Fibroblast of skin of left quadriceps (primary cell): Measurements from ENCODE around the gene MRPL28.
"Not testable (repeated sequence)": the region's sequence is repeated elsewhere in the genome, so short reads cannot be mapped to it uniquely, and the experiment has no call there.

ENCODE experiments used
- DNase-seq, 2 experiments: peaks; one replicate each; pipeline ENCODE4 v3.0.0-alpha.2; 2013; ENCODE audit warnings: low read depth in 2 of 2

Gene MRPL28

GRCh38 chr16:391885-392335, 21.6 kb upstream of the MRPL28 start:
- DNase-seq: no peak

- no peak for DNase-seq
These were observed 19.0 kb upstream of the MRPL28 start for GRCh38 chr16:389352-389751.

DNA sequence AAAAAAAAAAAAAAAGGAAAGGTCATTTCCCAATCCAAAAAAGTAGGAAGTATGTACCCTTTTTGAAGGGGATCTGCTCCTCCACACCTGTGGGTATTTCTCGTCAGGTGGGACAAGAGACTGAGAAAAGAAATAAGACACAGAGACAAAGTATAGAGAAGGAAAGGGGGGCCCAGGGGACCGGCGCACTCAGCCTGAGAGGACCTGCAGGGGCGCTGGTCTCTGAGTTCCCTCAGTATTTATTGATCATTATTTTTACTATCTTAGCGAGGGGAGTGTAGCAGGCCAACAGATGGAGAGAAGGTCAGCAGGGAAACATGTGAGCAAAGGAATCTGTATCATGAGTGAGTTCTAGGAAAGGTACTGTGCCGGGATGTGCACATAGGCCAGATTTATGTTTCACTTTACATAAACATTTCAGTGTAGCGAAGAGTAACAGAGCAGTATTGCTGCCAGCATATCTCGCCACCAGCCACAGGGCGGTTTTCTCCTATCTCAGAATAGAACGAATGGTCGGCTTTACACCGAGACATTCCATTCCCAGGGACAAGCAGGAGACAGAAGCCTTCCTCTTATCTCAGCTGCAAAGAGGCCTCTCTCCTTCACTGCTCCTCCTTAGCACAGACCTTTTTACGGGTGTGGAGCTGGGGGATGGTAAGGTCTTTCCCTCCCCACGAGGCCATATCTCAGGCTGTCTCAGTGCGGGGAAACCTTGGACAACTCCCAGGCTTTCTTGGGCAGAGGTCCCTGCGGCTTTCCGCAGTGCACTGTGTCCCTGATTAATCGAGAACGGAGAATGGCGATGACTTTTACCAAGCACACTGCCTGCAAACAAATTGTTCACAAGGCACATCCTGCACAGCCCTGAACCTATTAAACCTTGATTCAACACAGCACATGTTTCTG, 17.7 kb upstream of the MRPL28 start:
- DNase-seq: not testable (repeated sequence)

- DNase-seq: no peak
These were observed 16.4 kb upstream of the MRPL28 start for GRCh38 chr16:386641-387156.

GRCh38 chr16:383326-384051, 13.2 kb upstream of the MRPL28 start:
- DNase-seq: no peak

GRCh38 chr16:381789-382717, 11.7 kb upstream of the MRPL28 start, which contains the start of gene PGAP6:
TSS of gene PGAP6 (minus strand) at chr16:381978. CDS start at chr16:381821, 157 bp downstream.
- DNase-seq: no peak

- DNase-seq: no peak
These were observed 10.9 kb upstream of the MRPL28 start for GRCh38 chr16:381012-381788.

DNA sequence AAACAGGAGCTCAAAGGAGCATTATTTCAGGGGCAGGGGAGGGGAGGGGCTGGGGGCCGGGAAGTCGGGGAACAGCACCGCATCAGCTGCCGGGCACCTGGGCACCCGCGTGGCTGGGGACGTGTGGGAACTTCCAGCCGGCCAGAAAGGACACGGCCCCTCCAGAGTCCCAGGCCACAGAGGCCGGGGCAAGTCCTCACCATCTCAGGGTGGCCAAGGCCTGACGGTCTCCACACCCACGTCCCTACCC, 10.3 kb upstream of the MRPL28 start:
- no peak for DNase-seq

DNA sequence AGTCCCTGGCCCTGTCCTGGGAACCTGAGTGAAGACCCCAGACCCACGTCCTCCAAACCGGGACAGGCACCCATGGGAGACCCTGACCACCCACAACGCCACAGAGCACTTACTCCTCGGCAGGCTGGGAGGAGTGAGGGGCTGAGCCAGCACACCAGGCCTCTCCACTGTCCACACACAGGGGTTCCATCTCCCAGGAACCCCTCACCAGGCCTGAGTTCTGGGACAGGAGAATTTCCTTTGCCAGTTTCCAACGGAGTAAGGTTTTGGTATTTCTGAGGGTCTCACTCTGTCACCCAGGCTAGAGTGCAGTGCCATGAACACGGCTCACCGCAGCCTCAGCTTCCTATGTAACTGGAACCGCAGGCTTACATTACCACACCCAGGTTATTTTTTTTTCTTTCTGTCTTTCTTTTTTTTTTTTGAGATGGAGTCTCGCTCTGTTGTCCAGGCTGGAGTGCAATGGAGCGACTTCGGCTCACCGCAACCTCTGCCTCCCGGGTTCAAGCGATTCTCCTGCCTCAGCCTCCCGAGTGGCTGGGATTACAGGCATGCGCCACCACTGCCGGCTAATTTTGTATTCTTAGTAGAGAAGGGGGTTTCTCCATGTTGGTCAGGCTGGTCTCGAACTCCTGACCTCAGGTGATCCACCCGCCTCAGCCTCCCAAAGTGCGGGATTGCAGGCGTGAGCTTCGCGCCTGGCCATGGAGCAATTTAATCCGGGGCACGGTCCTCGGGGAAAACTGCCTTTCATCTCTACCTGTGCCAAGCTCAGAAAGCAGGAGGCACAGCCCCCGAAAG, 9.8 kb upstream of the MRPL28 start:
- DNase-seq: no peak

- no peak for DNase-seq
These were observed 9.0 kb upstream of the MRPL28 start for GRCh38 chr16:379183-379960.

GRCh38 chr16:378821-379182, 8.5 kb upstream of the MRPL28 start:
- DNase-seq: no peak

DNA sequence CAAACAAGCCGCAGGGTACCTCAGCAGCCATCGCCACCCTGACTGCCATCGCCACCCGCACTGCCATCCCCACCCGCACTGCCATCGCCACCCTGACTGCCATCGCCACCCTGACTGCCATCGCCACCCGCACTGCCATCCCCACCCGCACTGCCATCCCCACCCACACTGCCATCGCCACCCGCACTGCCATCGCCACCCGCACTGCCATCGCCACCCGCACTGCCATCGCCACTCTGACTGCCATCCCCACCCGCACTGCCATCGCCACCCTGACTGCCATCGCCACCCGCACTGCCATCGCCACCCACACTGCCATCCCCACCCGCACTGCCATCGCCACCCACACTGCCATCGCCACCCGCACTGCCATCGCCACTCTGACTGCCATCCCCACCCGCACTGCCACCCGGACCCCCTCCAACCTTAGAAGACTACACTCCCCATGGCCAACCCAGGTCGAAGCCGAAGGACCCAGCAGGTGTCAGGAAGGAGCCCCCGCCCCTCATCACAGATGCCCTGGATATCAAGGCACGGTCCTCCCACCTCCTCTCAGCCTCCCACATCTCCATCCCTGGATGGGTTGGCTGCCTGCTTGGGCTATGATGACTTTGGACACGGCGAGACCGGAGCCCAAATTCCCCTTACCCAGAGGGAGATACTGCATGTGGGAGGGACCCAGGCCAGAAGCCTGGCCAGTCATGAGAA, 7.9 kb upstream of the MRPL28 start:
- not testable (repeated sequence) for DNase-seq

GRCh38 chr16:377419-377951, 7.1 kb upstream of the MRPL28 start:
- no peak for DNase-seq

- DNase-seq: no peak
These were observed 6.6 kb upstream of the MRPL28 start for GRCh38 chr16:376817-377418.

DNA sequence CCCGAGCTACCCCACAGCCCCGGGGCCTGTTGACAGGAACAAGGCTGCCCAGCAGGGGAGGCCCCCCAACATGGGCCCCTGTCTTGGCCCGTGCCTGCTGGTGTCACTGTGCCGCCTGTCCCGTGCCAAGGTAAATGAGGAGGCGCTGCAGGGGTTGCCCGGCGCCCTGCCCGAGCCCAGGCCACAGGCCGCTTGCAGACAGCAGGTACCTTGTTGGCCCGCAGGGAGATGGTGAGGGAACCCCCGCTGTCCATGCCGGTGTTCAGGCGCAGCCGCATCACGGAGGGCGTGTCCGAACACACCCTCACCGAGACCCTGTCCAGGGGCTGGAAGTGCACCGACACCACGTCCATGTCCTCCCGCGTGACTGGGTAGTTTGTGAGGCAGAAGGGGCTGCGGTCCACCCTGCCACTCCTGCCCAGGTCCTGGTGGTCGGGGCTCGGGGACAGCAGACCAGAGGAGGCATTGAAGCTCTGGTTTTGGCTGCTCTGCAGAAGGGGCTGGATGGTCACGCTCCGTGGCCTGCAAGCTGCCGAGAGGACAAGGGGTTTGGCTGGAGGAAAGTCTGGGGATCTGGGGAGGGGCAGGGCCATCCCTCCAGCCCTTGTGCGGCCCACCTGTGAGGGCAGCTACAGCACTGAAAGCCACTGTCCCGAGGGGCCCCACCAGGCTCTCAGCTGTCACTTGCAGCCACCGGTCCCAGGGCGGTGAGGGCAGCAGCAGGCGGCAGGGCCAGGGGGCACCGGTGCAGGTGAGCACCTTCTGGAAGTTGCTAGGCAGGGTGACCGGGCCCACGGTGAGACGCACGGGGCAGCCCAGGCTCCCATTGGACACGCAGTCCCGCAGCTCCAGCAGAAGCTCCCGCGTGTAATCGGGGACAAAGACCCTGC, 5.8 kb upstream of the MRPL28 start:
- no peak for DNase-seq

GRCh38 chr16:375212-375611, 4.9 kb upstream of the MRPL28 start:
- DNase-seq: no peak

DNA sequence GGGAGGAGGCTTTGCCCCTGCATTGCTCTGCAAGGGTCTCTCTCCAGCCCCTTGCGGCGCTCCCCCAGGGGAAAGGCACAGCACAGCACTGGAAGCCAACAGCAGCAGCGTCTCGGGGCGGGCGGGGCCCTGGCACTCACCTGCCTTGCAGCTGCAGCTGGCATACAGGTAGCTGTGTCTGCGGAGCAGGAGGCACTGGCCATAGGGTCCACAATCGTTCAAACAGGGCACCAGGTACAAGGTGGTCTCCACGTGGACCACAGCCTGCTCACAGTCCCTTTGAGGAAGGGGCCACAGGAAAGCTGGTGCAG, 4.2 kb upstream of the MRPL28 start:
- no peak for DNase-seq
